ENCODE data around the gene TGM1.

DNA sequence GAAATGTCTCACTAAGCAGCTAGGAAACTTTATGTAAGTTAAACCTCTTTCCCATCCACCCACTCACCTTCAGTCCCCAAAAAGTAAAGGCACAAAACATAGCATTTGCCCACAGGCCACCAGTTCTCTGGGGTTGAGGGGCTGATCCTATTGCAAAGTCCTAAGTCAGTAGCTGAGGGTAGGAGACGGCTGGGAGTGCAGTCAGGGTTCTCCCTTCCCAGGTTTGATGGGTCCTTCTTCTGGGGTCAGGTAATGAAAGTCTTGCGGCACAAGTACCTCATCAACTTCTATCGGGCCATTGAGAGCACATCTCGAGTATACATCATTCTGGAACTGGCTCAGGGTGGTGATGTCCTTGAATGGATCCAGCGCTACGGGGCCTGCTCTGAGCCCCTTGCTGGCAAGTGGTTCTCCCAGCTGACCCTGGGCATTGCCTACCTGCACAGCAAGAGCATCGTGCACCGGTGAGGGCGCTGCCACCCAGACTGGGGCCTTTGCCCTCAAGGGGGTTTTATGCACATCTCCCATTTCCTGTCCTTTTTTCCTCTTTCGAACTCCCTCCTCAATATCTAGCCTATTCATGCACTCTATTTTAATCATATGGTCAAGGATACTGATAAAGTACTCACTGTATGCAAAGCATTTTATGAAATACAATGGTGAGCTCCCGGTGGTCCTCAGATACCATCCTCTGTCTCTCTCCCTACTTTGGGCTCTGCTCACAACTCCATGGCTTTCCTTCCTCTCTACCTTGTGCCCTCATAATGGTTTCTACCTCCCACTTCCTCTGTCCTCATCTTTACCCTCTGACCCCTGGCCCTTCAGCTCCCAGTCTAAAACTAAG lies 56.5 kb downstream of the TGM1 start:
- TF ChIP-seq CTCF (IDR thresholded peaks at IDR 0.05; ENCODE audit: low read depth, low read length, missing input control), result no peak
- no peak for TF ChIP-seq GABPA (IDR thresholded peaks at IDR 0.05 in 1 of 2, conservative IDR thresholded peaks at IDR 0.05 in 1 of 2)
- TF ChIP-seq, protein P1, sequence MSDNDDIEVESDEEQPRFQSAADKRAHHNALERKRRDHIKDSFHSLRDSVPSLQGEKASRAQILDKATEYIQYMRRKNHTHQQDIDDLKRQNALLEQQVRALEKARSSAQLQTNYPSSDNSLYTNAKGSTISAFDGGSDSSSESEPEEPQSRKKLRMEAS (IDR thresholded peaks at IDR 0.05), result no peak
- TF ChIP-seq FOXA1 (IDR thresholded peaks at IDR 0.05), result no peak
- no peak for TF ChIP-seq RAD21 (IDR thresholded peaks at IDR 0.05)
- TF ChIP-seq NR2F2 (IDR thresholded peaks at IDR 0.05), result no peak
- no peak for TF ChIP-seq EGR1 (IDR thresholded peaks at IDR 0.05; ENCODE audit: low read depth in 2 of 2)
- TF ChIP-seq SP1 (IDR thresholded peaks at IDR 0.05), result no peak
- TF ChIP-seq REST (IDR thresholded peaks at IDR 0.05), result no peak
- no peak for TF ChIP-seq JUND (IDR thresholded peaks at IDR 0.05)
- TF ChIP-seq HNF4A (conservative IDR thresholded peaks at IDR 0.05), result no peak
- TF ChIP-seq, protein P2, sequence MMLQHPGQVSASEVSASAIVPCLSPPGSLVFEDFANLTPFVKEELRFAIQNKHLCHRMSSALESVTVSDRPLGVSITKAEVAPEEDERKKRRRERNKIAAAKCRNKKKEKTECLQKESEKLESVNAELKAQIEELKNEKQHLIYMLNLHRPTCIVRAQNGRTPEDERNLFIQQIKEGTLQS (IDR thresholded peaks at IDR 0.05), result no peak
- no peak for TF ChIP-seq TAF1 (conservative IDR thresholded peaks at IDR 0.05)
- TF ChIP-seq, protein P3, sequence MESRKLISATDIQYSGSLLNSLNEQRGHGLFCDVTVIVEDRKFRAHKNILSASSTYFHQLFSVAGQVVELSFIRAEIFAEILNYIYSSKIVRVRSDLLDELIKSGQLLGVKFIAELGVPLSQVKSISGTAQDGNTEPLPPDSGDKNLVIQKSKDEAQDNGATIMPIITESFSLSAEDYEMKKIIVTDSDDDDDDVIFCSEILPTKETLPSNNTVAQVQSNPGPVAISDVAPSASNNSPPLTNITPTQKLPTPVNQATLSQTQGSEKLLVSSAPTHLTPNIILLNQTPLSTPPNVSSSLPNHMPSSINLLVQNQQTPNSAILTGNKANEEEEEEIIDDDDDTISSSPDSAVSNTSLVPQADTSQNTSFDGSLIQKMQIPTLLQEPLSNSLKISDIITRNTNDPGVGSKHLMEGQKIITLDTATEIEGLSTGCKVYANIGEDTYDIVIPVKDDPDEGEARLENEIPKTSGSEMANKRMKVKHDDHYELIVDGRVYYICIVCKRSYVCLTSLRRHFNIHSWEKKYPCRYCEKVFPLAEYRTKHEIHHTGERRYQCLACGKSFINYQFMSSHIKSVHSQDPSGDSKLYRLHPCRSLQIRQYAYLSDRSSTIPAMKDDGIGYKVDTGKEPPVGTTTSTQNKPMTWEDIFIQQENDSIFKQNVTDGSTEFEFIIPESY (IDR thresholded peaks at IDR 0.05), result no peak

Measured in liver (tissue), 3 donors.